Lung (tissue), 12 donors: Measurements from ENCODE around the gene ZFYVE28. TPM values are rescaled to one million over a fixed set of nuclear protein-coding genes. Genes with fewer than 3 reads are reported as not detected.

Experiments
- ATAC-seq: fragments of 200-7000 bp; cut with Tn5 transposase; one replicate; pipeline ENCODE4 v1.9.1; 2020; ENCODE audit warnings: moderate number of reproducible peaks; ENCODE audit not compliant: insufficient read depth, low FRiP score
- DNase-seq, 3 donors: peaks; one replicate each; pipeline ENCODE4 v3.0.0-alpha.2; 2013 to 2017
- H3K27ac ChIP-seq, 2 donors: one replicate each; pipeline ENCODE4 v1.5.1; 2013; ENCODE audit warnings: mild to moderate bottlenecking in 2 of 2, moderate library complexity in 2 of 2, control low read depth in 1 of 2, inconsistent platforms in 1 of 2, low read depth in 1 of 2, low read length in 1 of 2
- H3K27me3 ChIP-seq, 3 donors: one replicate each; pipeline ENCODE4 v1.5.1; 2013; ENCODE audit warnings: low read length in 2 of 3; ENCODE audit not compliant: control insufficient read depth in 3 of 3, insufficient read depth in 3 of 3
- H3K36me3 ChIP-seq, 4 donors: one replicate each; pipeline ENCODE4 v1.5.1; 2013; ENCODE audit warnings: low read length in 4 of 4, mild to moderate bottlenecking in 1 of 4, moderate library complexity in 1 of 4; ENCODE audit not compliant: control insufficient read depth in 4 of 4, insufficient read depth in 4 of 4
- H3K4me1 ChIP-seq, 5 donors: one replicate each; pipeline ENCODE4 v1.5.1; 2013; ENCODE audit warnings: low read length in 5 of 5, mild to moderate bottlenecking in 2 of 5, moderate library complexity in 1 of 5; ENCODE audit not compliant: control insufficient read depth in 5 of 5, insufficient read depth in 5 of 5
- H3K4me3 ChIP-seq: one replicate; pipeline ENCODE4 v1.5.1; 2013; ENCODE audit warnings: mild to moderate bottlenecking, control low read depth, moderate library complexity
- H3K9ac ChIP-seq, 2 donors: one replicate each; pipeline ENCODE4 v1.5.1; 2013; ENCODE audit warnings: low read length in 2 of 2, control low read depth in 1 of 2; ENCODE audit not compliant: insufficient read depth in 1 of 2
- H3K9me3 ChIP-seq, 4 donors: one replicate each; pipeline ENCODE4 v1.5.1; 2013; ENCODE audit warnings: low read length in 3 of 4, mild to moderate bottlenecking in 1 of 4, moderate library complexity in 1 of 4; ENCODE audit not compliant: control insufficient read depth in 4 of 4, insufficient read depth in 3 of 4
- CTCF ChIP-seq: IDR thresholded peaks from 2 replicates; pipeline ENCODE4 v1.5.1; 2012; ENCODE audit warnings: mild to moderate bottlenecking; ENCODE audit errors: control extremely low read depth, extremely low read depth
- WGBS, 2 donors: extraction: QIAGEN DNeasy Blood & Tissue Kit; methylation state at CpG; one replicate each; pipeline ENCODE4 v1.1.7; 2013; 5-methylcytosine and 5-hydroxymethylcytosine counted together
- polyA plus RNA-seq, 2 donors: library from polyadenylated mRNA; stranded (reverse); fragments of 200-250 nt; gene quantifications; one replicate each; pipeline ENCODE4 v1.2.1, GENCODE V29; 2013
- total RNA-seq, 2 donors: library from RNA; depleted of rRNA in 1 of 2; stranded (reverse); fragments of >200 nt in 1 of 2; gene quantifications; one replicate each; pipeline ENCODE4 v1.2.1, GENCODE V29; 2014 to 2021
- donor health status: control.
- donor health status: control.
- donor health status: Bipolar disorder and iron deficiency.
- donor health status: healthy.
- donor health status: DM: yes; HTN: yes; CAD: no.

ZFYVE28 gene
- total and polyA plus RNA-seq, 4 donors, result 6.8 to 10.3 (median 7.6) TPM

GRCh38 chr4:2356123-2357069, 62.0 kb downstream of the ZFYVE28 start:
- no peaks in the 10 kb centered on the region for H3K9me3 ChIP-seq
- no peak overlapping the region for H3K9ac ChIP-seq
- no peak overlapping the region for H3K4me3 ChIP-seq
- DNase-seq, result no peak
- ATAC-seq, result no peak
- no peak for TF ChIP-seq CTCF
- H3K27ac ChIP-seq, result no peak overlapping the region
- WGBS, 2 donors, result 82 to 88% methylated on average over 22 to 25 of the region's 25 CpGs
- H3K27me3 ChIP-seq, result no peaks in the 10 kb centered on the region
- H3K36me3 ChIP-seq, result no peaks in the 10 kb centered on the region
- H3K4me1 ChIP-seq, result no peaks in the 10 kb centered on the region

GRCh38 chr4:2354760-2355159, 63.7 kb downstream of the ZFYVE28 start:
- Histone ChIP-seq H3K4me1 (no peaks in the 10 kb centered on the region), H3K27ac (no peak overlapping the region), H3K9me3 (no peaks in the 10 kb centered on the region), H3K27me3 (no peaks in the 10 kb centered on the region), H3K36me3 (no peaks in the 10 kb centered on the region), H3K4me3 (no peak overlapping the region), H3K9ac (no peak overlapping the region)
- TF ChIP-seq CTCF, result no peak
- DNase-seq (no peak), ATAC-seq (no peak)
- 81 to 86% methylated on average over 9 of the region's 9 CpGs for WGBS, 2 donors

GRCh38 chr4:2354118-2354517, 64.3 kb downstream of the ZFYVE28 start:
- H3K9me3 ChIP-seq, result no peaks in the 10 kb centered on the region
- peak in 2 of 3 donors; percentile 13 to 30 for DNase-seq
- TF ChIP-seq CTCF, result no peak
- H3K9ac ChIP-seq, result no peak overlapping the region
- H3K36me3 ChIP-seq, result no peaks in the 10 kb centered on the region
- no peaks in the 10 kb centered on the region for H3K4me1 ChIP-seq
- WGBS, 2 donors, result 57 to 69% methylated on average over 6 of the region's 6 CpGs
- no peak overlapping the region for H3K27ac ChIP-seq
- no peak overlapping the region for H3K4me3 ChIP-seq
- H3K27me3 ChIP-seq, result no peaks in the 10 kb centered on the region
- no peak for ATAC-seq
